Neural cell (in vitro differentiated cells): ENCODE measurements around the gene TBX18. TPM values are rescaled to one million over a fixed set of nuclear protein-coding genes. Genes with fewer than 3 reads are reported as not detected.
A peak's percentile ranks its signal among the peaks of the same experiment; 100 is the strongest.

Source experiments
- H2AFZ ChIP-seq: fragments of 200-600, 300-800 bp; sonication (generic), shearing (Covaris generic); 2 replicates; pipeline ENCODE4 v1.6.0; 2014; ENCODE audit warnings: low read depth, mild to moderate bottlenecking, antibody characterized with exemption, low read length, moderate library complexity
- H3F3A ChIP-seq: fragments of 200-600 bp; shearing (Covaris generic); 2 replicates; pipeline ENCODE4 v1.6.1; 2016; ENCODE audit warnings: mild to moderate bottlenecking, moderate library complexity, mixed read lengths, antibody characterized with exemption, low read length; ENCODE audit not compliant: insufficient read depth, poor library complexity, severe bottlenecking
- H3K27ac ChIP-seq: fragments of 200-600, 300-800 bp; sonication (generic), shearing (Covaris generic); 2 replicates; pipeline ENCODE4 v1.5.1; 2014; ENCODE audit warnings: mild to moderate bottlenecking, low read length, moderate library complexity
- H3K27me3 ChIP-seq: fragments of 300-800, 200-600 bp; sonication (generic), shearing (Covaris generic); 2 replicates; pipeline ENCODE4 v1.6.0; 2014; ENCODE audit warnings: mild to moderate bottlenecking, low read depth, low read length, moderate library complexity; ENCODE audit not compliant: insufficient read depth
- H3K36me3 ChIP-seq: fragments of 300-800, 200-600 bp; sonication (generic), shearing (Covaris generic); 2 replicates; pipeline ENCODE4 v1.5.1; 2014; ENCODE audit warnings: mild to moderate bottlenecking, antibody characterized with exemption, low read length, moderate library complexity; ENCODE audit not compliant: insufficient read depth
- H3K4me2 ChIP-seq: fragments of 300-800, 200-600 bp; sonication (generic), shearing (Covaris generic); 2 replicates; pipeline ENCODE4 v1.6.0; 2014; ENCODE audit warnings: mild to moderate bottlenecking, low read length
- H3K4me3 ChIP-seq: fragments of 300-800, 200-600 bp; sonication (generic), shearing (Covaris generic); 2 replicates; pipeline ENCODE4 v1.5.1; 2014; ENCODE audit warnings: mild to moderate bottlenecking, low read length, moderate library complexity
- H3K79me2 ChIP-seq: fragments of 200-600 bp; shearing (Covaris generic); replicated peaks from 2 replicates; pipeline ENCODE4 v1.6.0; 2014; ENCODE audit warnings: mild to moderate bottlenecking, low read length, moderate library complexity; ENCODE audit not compliant: insufficient read depth
- H3K9ac ChIP-seq: fragments of 300-800, 200-600 bp; sonication (generic), shearing (Covaris generic); 2 replicates; pipeline ENCODE4 v1.6.1; 2016; ENCODE audit warnings: mild to moderate bottlenecking, low read length, mixed read lengths
- H3K9me2 ChIP-seq: fragments of 200-600 bp; shearing (Covaris generic); 2 replicates; pipeline ENCODE4 v1.6.1; 2016; ENCODE audit warnings: mild to moderate bottlenecking, low read length, mixed read lengths; ENCODE audit not compliant: insufficient read depth
- H3K9me3 ChIP-seq: fragments of 200-600, 300-800 bp; sonication (generic), shearing (Covaris generic); 2 replicates; pipeline ENCODE4 v1.6.1; 2016; ENCODE audit warnings: mild to moderate bottlenecking, mixed run types, low read length, moderate library complexity, mixed read lengths
- H4K20me1 ChIP-seq: fragments of 200-600 bp; shearing (Covaris generic); 2 replicates; pipeline ENCODE4 v1.6.1; 2016; ENCODE audit warnings: mild to moderate bottlenecking, mixed run types; ENCODE audit not compliant: insufficient read depth
- CTCF ChIP-seq: fragments of 450-650 bp; IDR thresholded peaks from 2 replicates; pipeline ENCODE4 v1.5.1; 2014; ENCODE audit warnings: antibody characterized with exemption, mild to moderate bottlenecking, moderate library complexity; ENCODE audit not compliant: poor library complexity, severe bottlenecking
- EP300 ChIP-seq: fragments of 450-650 bp; conservative IDR thresholded peaks from 2 replicates; pipeline ENCODE4 v1.6.1; 2014; ENCODE audit warnings: antibody characterized with exemption, mild to moderate bottlenecking, moderate library complexity; ENCODE audit not compliant: poor library complexity, severe bottlenecking
- EZH2 ChIP-seq: fragments of 200-600, 300-800 bp; shearing (Covaris generic), sonication (generic); IDR thresholded peaks from 2 replicates; pipeline ENCODE4 v1.6.1; 2014; ENCODE audit warnings: antibody characterized with exemption, low read length, borderline replicate concordance, mild to moderate bottlenecking; ENCODE audit not compliant: insufficient read depth, poor library complexity, severe bottlenecking
- MXI1 ChIP-seq: fragments of 450-650 bp; conservative IDR thresholded peaks from 2 replicates; pipeline ENCODE4 v1.6.1; 2014; ENCODE audit warnings: antibody characterized with exemption, mild to moderate bottlenecking; ENCODE audit not compliant: poor library complexity, severe bottlenecking
- POLR2AphosphoS5 ChIP-seq: IDR thresholded peaks from 2 replicates; pipeline ENCODE4 v1.6.1; 2012
- RAD21 ChIP-seq: fragments of 450-650 bp; conservative IDR thresholded peaks from 2 replicates; pipeline ENCODE4 v1.6.1; 2014; ENCODE audit warnings: antibody characterized with exemption, mild to moderate bottlenecking, moderate library complexity
- REST ChIP-seq: IDR thresholded peaks from 2 replicates; pipeline ENCODE4 v1.6.1; 2012; ENCODE audit warnings: borderline replicate concordance
- SMC3 ChIP-seq: fragments of 450-650 bp; conservative IDR thresholded peaks from 2 replicates; pipeline ENCODE4 v1.6.1; 2014; ENCODE audit warnings: antibody characterized with exemption, mild to moderate bottlenecking, moderate library complexity; ENCODE audit not compliant: poor library complexity
- TAF1 ChIP-seq: IDR thresholded peaks from 2 replicates; pipeline ENCODE4 v1.6.1; 2012; ENCODE audit warnings: low read depth
- polyA plus RNA-seq: library from polyadenylated mRNA; depleted of rRNA; stranded (reverse); fragments of >200 nt; gene quantifications from 2 replicates; pipeline ENCODE4 v1.2.3, GENCODE V29; 2014

TBX18 gene
- polyA plus RNA-seq, 1 donor from 2014 or later, result not detected

GRCh38 chr6:84770521-84770920 is 6.1 kb upstream of the TBX18 start:
- Histone ChIP-seq H3K4me2 (no peak overlapping the region), H3K9me2 (no peaks in the 10 kb centered on the region), H3F3A (no peaks in the 10 kb centered on the region), H3K79me2 (no peaks in the 10 kb centered on the region), H3K27ac (no peak overlapping the region), H3K9ac (no peak overlapping the region), H3K9me3 (no peaks in the 10 kb centered on the region), H3K27me3 (peaks cover 100% of the 10 kb centered on the region), H2AFZ (no peak overlapping the region), H3K36me3 (no peaks in the 10 kb centered on the region), H3K4me3 (no peak overlapping the region), H4K20me1 (no peaks in the 10 kb centered on the region)
- TF ChIP-seq CTCF (no peak), MXI1 (no peak), POLR2AphosphoS5 (peak; percentile 18), RAD21 (no peak)

- Histone ChIP-seq H4K20me1 (no peaks in the 10 kb centered on the region), H3K9ac (no peak overlapping the region), H3K27ac (no peak overlapping the region), H3K9me2 (no peaks in the 10 kb centered on the region), H3K4me3 (no peak overlapping the region), H2AFZ (no peak overlapping the region), H3K79me2 (no peaks in the 10 kb centered on the region), H3K4me2 (no peak overlapping the region), H3K27me3 (peaks cover 100% of the 10 kb centered on the region), H3K9me3 (no peaks in the 10 kb centered on the region), H3K36me3 (no peaks in the 10 kb centered on the region), H3F3A (no peaks in the 10 kb centered on the region)
- peak; percentile 26 for TF ChIP-seq POLR2AphosphoS5
- TF ChIP-seq RAD21, result no peak
Observed at GRCh38 chr6:84769306-84769705, 4.9 kb upstream of the TBX18 start.

- H3K9ac ChIP-seq, result no peak overlapping the region
- H3K27ac ChIP-seq, result no peak overlapping the region
- H3K4me2 ChIP-seq, result no peak overlapping the region
- H2AFZ ChIP-seq, result no peak overlapping the region
- no peak overlapping the region for H3K4me3 ChIP-seq
- H3K27me3 ChIP-seq, result peaks cover 100% of the 10 kb centered on the region
- no peaks in the 10 kb centered on the region for H3K9me3 ChIP-seq
- H3F3A ChIP-seq, result no peaks in the 10 kb centered on the region
- H3K79me2 ChIP-seq, result no peaks in the 10 kb centered on the region
- no peaks in the 10 kb centered on the region for H4K20me1 ChIP-seq
- no peaks in the 10 kb centered on the region for H3K9me2 ChIP-seq
- TF ChIP-seq MXI1 (no peak), RAD21 (no peak), SMC3 (no peak), TAF1 (no peak), POLR2AphosphoS5 (no peak), EP300 (no peak), CTCF (no peak), REST (no peak), EZH2 (no peak)
- no peaks in the 10 kb centered on the region for H3K36me3 ChIP-seq
Observed at GRCh38 chr6:84768442-84769174, 4.2 kb upstream of the TBX18 start.
